M059J (cell line): ENCODE data around the gene POU2AF2. TPM values are rescaled to one million over a fixed set of nuclear protein-coding genes. Genes with fewer than 3 reads are reported as not detected.
"Not testable (repeated sequence)": the region's sequence is repeated elsewhere in the genome, so short reads cannot be mapped to it uniquely, and the experiment has no call there.

Source experiments
- DNase-seq: peaks from one replicate; pipeline ENCODE4 v3.0.0-alpha.2; 2012; ENCODE audit warnings: low read depth
- total RNA-seq: library from RNA; depleted of rRNA; stranded (reverse); fragments of >200 nt; shearing (Covaris generic); gene quantifications from 2 replicates; pipeline ENCODE4 v1.2.3, GENCODE V29; 2014

Gene POU2AF2
- total RNA-seq, 1 experiment from 2014 or later: not detected

DNA sequence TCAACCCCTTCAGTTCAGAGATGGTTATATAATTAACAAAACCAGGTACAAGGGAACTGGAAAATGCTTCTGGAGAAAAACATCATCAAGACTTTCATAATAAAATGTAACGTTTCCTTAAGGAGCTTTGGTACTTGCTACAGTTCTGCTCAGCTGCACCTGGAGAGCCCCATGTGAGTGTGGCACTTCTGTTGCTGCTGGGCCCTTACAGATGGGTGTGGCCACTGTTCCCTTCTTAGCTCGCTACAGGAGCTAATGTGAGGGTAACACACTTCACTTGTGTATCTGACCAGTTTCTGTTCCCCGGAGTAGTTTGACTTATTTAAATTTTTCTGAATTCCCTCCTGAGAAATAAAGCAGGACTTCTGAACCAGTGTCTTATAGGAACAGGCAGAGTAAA is 56.8 kb downstream of the POU2AF2 start:
- DNase-seq: no peak

DNA sequence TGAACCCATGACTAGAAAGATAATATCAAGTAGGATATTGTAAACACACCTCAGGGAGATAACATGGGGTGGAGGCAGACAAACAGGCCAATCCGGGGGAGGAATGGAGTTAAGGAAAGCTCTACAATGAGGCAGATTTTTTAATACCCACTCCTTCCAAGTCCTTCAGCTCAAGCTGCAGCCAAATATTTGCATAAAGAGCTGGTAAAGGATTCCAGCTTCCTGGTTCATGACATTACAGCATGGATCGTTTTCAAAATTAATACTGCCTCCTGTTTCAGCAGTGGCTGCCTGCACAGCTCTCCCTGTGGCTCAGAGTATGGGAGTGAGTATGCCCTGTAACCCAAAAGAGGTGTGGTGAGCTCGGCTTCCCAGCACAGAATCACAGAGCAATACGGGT is 57.9 kb downstream of the POU2AF2 start:
- no peak for DNase-seq

GRCh38 chr11:111305162-111305802 is 59.8 kb downstream of the POU2AF2 start:
- no peak for DNase-seq

DNA sequence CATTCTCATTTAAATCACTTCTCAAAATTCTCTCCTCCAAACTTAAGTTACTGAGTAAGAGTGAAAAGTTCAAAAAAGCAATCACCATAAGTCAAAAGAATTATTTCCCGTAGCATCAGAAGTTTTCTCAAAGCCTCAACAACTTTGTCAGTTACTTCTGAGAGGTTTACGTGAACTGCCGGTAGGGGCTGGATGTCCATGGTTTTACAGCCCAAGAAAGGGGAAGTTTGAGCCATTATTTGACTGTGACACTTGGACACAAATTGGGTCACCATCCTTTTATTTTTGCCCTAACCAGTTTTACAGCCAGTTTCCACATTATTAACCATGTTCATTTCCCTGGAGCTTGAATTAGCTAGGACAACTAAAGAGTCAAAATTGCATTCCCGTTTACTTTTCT is 60.4 kb downstream of the POU2AF2 start:
- no peak for DNase-seq

- DNase-seq: no peak
Measured at GRCh38 chr11:111306321-111306720, 60.8 kb downstream of the POU2AF2 start.

- no peak for DNase-seq
Measured at GRCh38 chr11:111307472-111308108, 62.1 kb downstream of the POU2AF2 start.

DNA sequence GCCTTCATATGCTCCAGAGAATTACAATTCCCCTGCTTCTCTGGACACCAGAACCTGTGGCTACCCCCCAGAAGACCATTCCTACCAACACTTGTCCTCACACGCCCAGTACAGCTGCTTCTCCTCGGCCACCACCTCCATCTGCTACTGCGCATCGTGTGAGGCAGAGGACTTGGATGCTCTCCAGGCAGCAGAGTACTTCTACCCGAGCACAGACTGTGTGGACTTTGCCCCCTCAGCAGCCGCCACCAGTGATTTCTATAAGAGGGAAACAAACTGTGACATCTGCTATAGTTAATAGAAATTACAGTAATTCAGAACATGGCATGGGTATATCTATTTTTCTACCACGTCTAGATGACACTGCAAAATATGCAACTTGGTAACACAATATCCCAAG is 62.6 kb downstream of the POU2AF2 start:
- DNase-seq: no peak

- no peak for DNase-seq
Measured at GRCh38 chr11:111309215-111309915, 63.8 kb downstream of the POU2AF2 start.

DNA sequence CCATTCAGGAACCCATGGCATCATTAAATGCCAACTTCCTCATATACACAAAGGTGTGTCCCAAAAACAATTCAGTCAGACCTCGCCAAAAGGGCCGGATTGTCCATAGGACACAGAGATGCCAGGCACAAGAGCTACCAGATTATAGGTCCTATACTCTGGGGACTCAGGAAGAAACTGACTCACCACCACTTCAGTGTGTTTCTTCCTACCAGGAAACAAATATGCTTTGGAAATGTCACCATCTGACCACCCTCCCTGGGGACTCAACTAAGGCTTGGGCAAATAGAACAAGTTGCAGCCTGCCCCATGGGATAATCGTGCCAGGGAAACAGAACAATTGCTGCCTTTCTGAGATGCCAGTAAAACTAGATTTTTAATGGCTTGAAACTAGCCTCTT is 64.6 kb downstream of the POU2AF2 start:
- DNase-seq: no peak

DNA sequence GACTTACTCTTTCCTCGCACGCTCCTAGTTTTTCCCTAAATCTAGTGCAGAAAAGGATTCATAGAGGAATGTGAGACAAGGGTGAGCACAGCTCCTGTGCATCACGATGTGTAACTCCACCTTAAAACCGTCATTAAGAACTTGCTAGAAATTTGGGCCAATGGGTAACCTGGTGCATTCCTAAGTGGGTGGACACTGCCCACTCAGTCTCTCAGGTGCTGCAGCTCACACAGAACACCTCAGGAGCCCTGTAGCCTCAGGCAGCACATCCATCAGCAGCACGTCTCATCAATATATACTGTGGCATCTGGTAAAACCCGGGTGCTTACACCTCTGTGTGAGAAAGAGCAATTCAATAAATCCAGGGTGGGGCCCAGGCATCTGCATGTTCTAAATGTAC is 65.2 kb downstream of the POU2AF2 start:
- DNase-seq: no peak

DNA sequence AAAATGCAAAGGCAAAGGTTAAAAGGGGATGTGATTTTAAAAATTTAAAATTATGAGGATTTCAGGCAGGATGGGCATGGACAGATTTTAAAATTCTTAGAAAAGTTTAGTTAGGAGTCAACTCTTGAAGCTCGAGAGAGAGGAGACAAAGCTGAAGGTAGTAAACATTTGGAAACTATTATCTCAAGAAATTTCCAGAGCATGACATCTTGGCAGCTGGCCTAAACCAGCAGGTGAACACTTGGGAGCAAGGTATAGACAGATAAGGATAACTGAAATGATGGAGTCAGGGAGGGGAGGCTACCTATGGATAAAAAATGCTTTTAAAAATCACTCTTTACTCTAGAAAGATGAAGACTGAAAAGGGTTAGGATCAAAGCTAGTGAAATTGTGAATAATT is 66.6 kb downstream of the POU2AF2 start:
- no peak for DNase-seq

GRCh38 chr11:111319296-111319695 is 73.8 kb downstream of the POU2AF2 start:
- DNase-seq: no peak

- not testable (repeated sequence) for DNase-seq
Measured at GRCh38 chr11:111320199-111320598, 74.7 kb downstream of the POU2AF2 start.

- no peak for DNase-seq
Measured at GRCh38 chr11:111320728-111321568, 75.4 kb downstream of the POU2AF2 start.

DNA sequence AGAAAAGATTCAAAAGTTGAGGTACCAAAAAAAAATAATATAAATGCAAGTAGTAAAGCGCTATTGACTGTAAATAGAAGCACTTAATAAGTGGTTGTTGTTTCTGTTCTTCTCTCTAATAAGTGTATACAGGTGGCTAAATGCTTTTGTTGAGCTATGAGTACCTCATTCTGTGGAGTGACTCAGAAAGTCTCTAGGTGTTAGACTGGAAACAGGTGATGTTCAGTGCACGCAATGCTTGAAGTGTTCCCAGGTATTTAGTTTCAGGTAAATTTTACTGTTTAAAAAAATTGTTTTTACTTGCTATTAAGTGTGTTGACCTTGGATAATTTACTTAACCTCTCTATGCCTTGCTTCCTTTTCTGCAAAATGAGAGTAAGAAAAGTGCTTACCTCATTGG is 77.0 kb downstream of the POU2AF2 start:
- no peak for DNase-seq

DNA sequence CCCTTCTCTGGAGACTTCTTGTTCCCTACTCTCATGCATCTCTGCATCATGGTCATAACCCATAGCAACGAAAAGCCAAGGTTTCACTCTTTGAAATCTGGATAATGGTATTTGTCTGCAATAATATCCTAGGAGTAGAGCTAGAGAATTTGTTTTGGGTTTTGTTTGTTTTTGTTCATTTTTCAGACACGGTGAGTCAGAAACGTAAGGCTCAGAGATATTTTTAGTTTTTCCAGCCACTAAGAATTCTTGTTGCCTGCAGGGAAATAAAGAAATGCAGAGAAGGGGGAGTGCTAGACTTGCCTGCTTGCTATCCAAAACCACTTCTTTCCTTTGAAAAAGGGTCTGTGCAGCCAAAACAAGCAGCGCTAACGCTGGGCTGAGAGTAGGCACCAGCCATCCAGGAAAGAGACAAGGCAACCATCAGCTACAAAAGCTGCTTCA is 78.8 kb downstream of the POU2AF2 start:
- DNase-seq: peak; percentile 64

DNA sequence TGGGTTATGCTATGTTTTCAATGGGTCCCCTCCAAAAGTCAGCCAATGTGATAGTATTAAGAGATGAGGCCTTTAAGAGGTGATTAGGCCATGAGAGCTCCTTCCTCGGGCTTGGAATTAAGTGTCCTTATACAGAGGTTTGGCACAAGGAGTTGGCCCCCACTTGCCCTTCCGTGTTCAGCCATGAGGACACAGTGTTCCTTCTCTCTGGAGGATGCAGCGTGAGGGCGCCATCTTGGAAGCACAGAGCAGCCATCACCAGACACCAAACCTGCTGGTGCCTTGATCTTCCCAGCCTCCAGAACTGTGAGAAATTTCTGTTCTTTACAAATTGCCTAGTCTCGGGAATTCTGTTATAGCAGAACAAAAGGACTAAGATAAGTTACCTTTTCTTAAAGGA is 79.7 kb downstream of the POU2AF2 start:
- no peak for DNase-seq

DNA sequence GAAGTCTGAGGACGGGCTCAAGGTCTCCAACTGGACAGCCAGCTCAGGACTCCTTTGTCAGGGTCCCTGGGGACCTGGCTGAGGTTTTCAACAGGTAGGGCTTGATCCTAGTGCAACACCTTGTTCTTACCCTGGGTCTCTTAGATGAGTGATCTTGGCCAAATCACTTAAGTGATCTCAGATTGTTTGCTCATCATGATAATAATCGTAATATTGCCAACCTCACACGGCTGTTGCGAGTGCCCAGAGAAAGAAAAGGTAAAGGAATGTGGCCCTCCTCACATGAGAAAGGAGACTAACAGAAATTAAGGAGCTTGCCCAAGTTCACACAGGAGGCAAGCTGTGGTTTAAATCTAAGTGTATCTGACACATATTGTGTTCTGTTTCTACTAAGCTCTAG is 81.3 kb downstream of the POU2AF2 start:
- no peak for DNase-seq

GRCh38 chr11:111327908-111328624 is 82.5 kb downstream of the POU2AF2 start:
- peak; percentile 82 for DNase-seq

DNA sequence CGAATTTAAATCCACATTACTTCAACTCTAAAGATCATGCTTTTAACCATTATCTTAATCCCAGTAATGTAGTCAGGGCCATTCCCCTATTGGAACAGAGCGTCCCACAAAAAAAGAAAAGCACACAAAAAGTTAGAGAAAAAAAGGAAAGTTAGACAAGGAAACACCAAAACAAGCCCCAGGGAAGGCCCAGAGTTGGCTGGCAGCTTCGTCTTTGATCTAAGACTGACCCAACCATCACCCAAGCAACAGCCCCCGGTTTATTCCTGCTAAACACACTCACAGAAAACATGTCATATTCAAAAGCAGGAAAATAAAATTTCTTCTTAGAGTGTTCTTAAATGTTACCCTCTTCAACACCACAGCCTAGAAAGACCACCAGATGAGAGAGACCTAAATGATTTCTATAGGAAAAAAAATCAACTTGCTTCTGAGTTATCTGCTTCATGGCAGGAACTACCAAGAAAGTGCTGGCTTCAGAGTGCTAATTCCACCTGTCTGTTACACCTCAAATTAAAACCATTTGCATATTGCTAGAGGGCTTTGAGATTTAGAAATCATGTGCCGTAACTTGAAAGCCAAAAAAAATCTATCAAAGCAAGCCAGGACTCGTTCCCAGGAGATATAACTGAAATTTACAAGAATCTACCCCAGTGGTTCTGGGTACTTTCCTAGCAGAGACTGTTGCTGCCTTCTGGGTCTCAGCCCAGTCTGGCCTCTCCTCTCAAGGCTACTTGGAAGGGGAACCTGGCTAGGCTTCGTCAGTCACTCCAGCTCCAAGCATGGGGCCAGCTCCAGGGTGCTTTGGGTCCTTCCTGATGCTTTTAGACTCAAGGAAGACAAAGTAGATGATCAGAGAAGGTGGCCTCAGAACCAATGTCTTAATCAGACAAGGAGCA is 84.0 kb downstream of the POU2AF2 start:
- no peak for DNase-seq
